ENCODE measurements around the gene DTNBP1. TPM values are rescaled to one million over a fixed set of nuclear protein-coding genes. Genes with fewer than 3 reads are reported as not detected.

DTNBP1 gene
- total and polyA plus RNA-seq, 7 experiments from 2014 or later = 19.8 to 40.0 (median 27.4) TPM

- no peak overlapping the region for H3K4me3 Mint-ChIP-seq
- POLR2A ChIA-PET = no interaction called here
- CTCF ChIA-PET = no interaction called here
- no peaks in the 10 kb centered on the region for H3K27me3 ChIP-seq (ENCODE audit: control insufficient read depth in 2 of 2, insufficient read depth in 2 of 2, low read length in 2 of 2)
- no peak overlapping the region for H3K4me3 ChIP-seq (ENCODE audit: low read length)
- no peaks in the 10 kb centered on the region for H3K36me3 ChIP-seq (ENCODE audit: control insufficient read depth in 2 of 3, insufficient read depth in 3 of 3, low read length in 3 of 3)
- no peak overlapping the region for H3K27ac Mint-ChIP-seq
- intact Hi-C loops (cut with micrococcal nuclease) = no loop called here
- no peaks in the 10 kb centered on the region for H3K4me1 ChIP-seq (ENCODE audit: control insufficient read depth in 2 of 2, insufficient read depth in 2 of 2, low read length in 2 of 2)
- H3K9me3 Mint-ChIP-seq = peaks cover 0 to 6% (median 0%) of the 10 kb centered on the region in 11 donors
- no peaks in the 10 kb centered on the region for H3K27me3 Mint-ChIP-seq
- H3K4me1 Mint-ChIP-seq = peaks cover 0 to 21% (median 11%) of the 10 kb centered on the region in 7 donors
- peak; percentile 26 for ATAC-seq
- H3K9me3 ChIP-seq (ENCODE audit: control insufficient read depth in 2 of 3, low read length in 3 of 3) = no peaks in the 10 kb centered on the region
- peaks cover 4 to 34% (median 29%) of the 10 kb centered on the region in 5 donors for H3K36me3 Mint-ChIP-seq
- no peak for DNase-seq
- no peak overlapping the region for H3K27ac ChIP-seq (ENCODE audit: low read depth, low read length)
Measured at GRCh38 chr6:15580326-15580725, 82.5 kb downstream of the DTNBP1 start.

GRCh38 chr6:15578716-15579391, 84.0 kb downstream of the DTNBP1 start:
- peaks cover 0 to 23% (median 19%) of the 10 kb centered on the region in 7 donors for H3K4me1 Mint-ChIP-seq
- H3K9me3 ChIP-seq (ENCODE audit: control insufficient read depth in 2 of 3, low read length in 3 of 3) = no peaks in the 10 kb centered on the region
- H3K4me3 Mint-ChIP-seq = no peak overlapping the region
- ChIA-PET CTCF (no interaction called here), POLR2A (no interaction called here)
- no peak overlapping the region for H3K27ac Mint-ChIP-seq
- intact Hi-C loops (cut with micrococcal nuclease) = no loop called here
- peaks cover 0 to 6% (median 0%) of the 10 kb centered on the region in 11 donors for H3K9me3 Mint-ChIP-seq
- ATAC-seq = no peak
- no peaks in the 10 kb centered on the region for H3K27me3 Mint-ChIP-seq
- H3K27me3 ChIP-seq (ENCODE audit: control insufficient read depth in 2 of 2, insufficient read depth in 2 of 2, low read length in 2 of 2) = no peaks in the 10 kb centered on the region
- H3K36me3 ChIP-seq (ENCODE audit: control insufficient read depth in 2 of 3, insufficient read depth in 3 of 3, low read length in 3 of 3) = peaks cover 0 to 3% (median 0%) of the 10 kb centered on the region in 3 experiments
- no peak overlapping the region for H3K27ac ChIP-seq (ENCODE audit: low read depth, low read length)
- no peak for DNase-seq
- no peak overlapping the region for H3K4me3 ChIP-seq (ENCODE audit: low read length)
- H3K4me1 ChIP-seq (ENCODE audit: control insufficient read depth in 2 of 2, insufficient read depth in 2 of 2, low read length in 2 of 2) = no peaks in the 10 kb centered on the region
- peaks cover 4 to 45% (median 36%) of the 10 kb centered on the region in 5 donors for H3K36me3 Mint-ChIP-seq

- H3K27me3 Mint-ChIP-seq = no peaks in the 10 kb centered on the region
- no peak overlapping the region for H3K4me3 Mint-ChIP-seq
- ATAC-seq = no peak
- no peak overlapping the region for H3K27ac Mint-ChIP-seq
- no peaks in the 10 kb centered on the region for H3K9me3 ChIP-seq (ENCODE audit: control insufficient read depth in 2 of 3, low read length in 3 of 3)
- peaks cover 0 to 23% (median 19%) of the 10 kb centered on the region in 7 donors for H3K4me1 Mint-ChIP-seq
- no peaks in the 10 kb centered on the region for H3K27me3 ChIP-seq (ENCODE audit: control insufficient read depth in 2 of 2, insufficient read depth in 2 of 2, low read length in 2 of 2)
- intact Hi-C loops (cut with micrococcal nuclease) = no loop called here
- no peak overlapping the region for H3K27ac ChIP-seq (ENCODE audit: low read depth, low read length)
- peaks cover 4 to 46% (median 36%) of the 10 kb centered on the region in 5 donors for H3K36me3 Mint-ChIP-seq
- H3K4me1 ChIP-seq (ENCODE audit: control insufficient read depth in 2 of 2, insufficient read depth in 2 of 2, low read length in 2 of 2) = no peaks in the 10 kb centered on the region
- no peak for DNase-seq
- ChIA-PET POLR2A (no interaction called here), CTCF (no interaction called here)
- H3K36me3 ChIP-seq (ENCODE audit: control insufficient read depth in 2 of 3, insufficient read depth in 3 of 3, low read length in 3 of 3) = peaks cover 0 to 3% (median 0%) of the 10 kb centered on the region in 3 experiments
- H3K9me3 Mint-ChIP-seq = peaks cover 0 to 6% (median 0%) of the 10 kb centered on the region in 11 donors
- H3K4me3 ChIP-seq (ENCODE audit: low read length) = no peak overlapping the region
Measured at GRCh38 chr6:15577550-15578171, 85.2 kb downstream of the DTNBP1 start.

GRCh38 chr6:15577106-15577505, 85.7 kb downstream of the DTNBP1 start:
- no peak overlapping the region for H3K27ac ChIP-seq (ENCODE audit: low read depth, low read length)
- Mint-ChIP-seq H3K4me1 (peaks cover 0 to 23% (median 19%) of the 10 kb centered on the region in 7 donors), H3K27me3 (no peaks in the 10 kb centered on the region), H3K36me3 (peaks cover 4 to 51% (median 36%) of the 10 kb centered on the region in 5 donors), H3K9me3 (peaks cover 0 to 6% (median 0%) of the 10 kb centered on the region in 11 donors), H3K4me3 (no peak overlapping the region), H3K27ac (peak overlapping the region in 1 of 9 donors; percentile 23)
- ChIA-PET POLR2A (no interaction called here), CTCF (no interaction called here)
- H3K36me3 ChIP-seq (ENCODE audit: control insufficient read depth in 2 of 3, insufficient read depth in 3 of 3, low read length in 3 of 3) = peaks cover 0 to 3% (median 0%) of the 10 kb centered on the region in 3 experiments
- DNase-seq (no peak), ATAC-seq (no peak)
- intact Hi-C loops (cut with micrococcal nuclease) = no loop called here
- H3K4me3 ChIP-seq (ENCODE audit: low read length) = no peak overlapping the region
- H3K4me1 ChIP-seq (ENCODE audit: control insufficient read depth in 2 of 2, insufficient read depth in 2 of 2, low read length in 2 of 2) = no peaks in the 10 kb centered on the region
- no peaks in the 10 kb centered on the region for H3K9me3 ChIP-seq (ENCODE audit: control insufficient read depth in 2 of 3, low read length in 3 of 3)
- no peaks in the 10 kb centered on the region for H3K27me3 ChIP-seq (ENCODE audit: control insufficient read depth in 2 of 2, insufficient read depth in 2 of 2, low read length in 2 of 2)

- peaks cover 0 to 29% (median 19%) of the 10 kb centered on the region in 7 donors for H3K4me1 Mint-ChIP-seq
- Histone ChIP-seq H3K36me3 (ENCODE audit: control insufficient read depth in 2 of 3, insufficient read depth in 3 of 3, low read length in 3 of 3) (peaks cover 0 to 3% (median 0%) of the 10 kb centered on the region in 3 experiments), H3K27ac (ENCODE audit: low read depth, low read length) (no peak overlapping the region), H3K9me3 (ENCODE audit: control insufficient read depth in 2 of 3, low read length in 3 of 3) (no peaks in the 10 kb centered on the region), H3K4me3 (ENCODE audit: low read length) (no peak overlapping the region), H3K4me1 (ENCODE audit: control insufficient read depth in 2 of 2, insufficient read depth in 2 of 2, low read length in 2 of 2) (no peaks in the 10 kb centered on the region), H3K27me3 (ENCODE audit: control insufficient read depth in 2 of 2, insufficient read depth in 2 of 2, low read length in 2 of 2) (no peaks in the 10 kb centered on the region)
- no peak for DNase-seq
- intact Hi-C loops (cut with micrococcal nuclease) = no loop called here
- CTCF ChIA-PET = no interaction called here
- ATAC-seq = no peak
- H3K4me3 Mint-ChIP-seq = no peak overlapping the region
- H3K9me3 Mint-ChIP-seq = peaks cover 0 to 6% (median 0%) of the 10 kb centered on the region in 11 donors
- H3K27me3 Mint-ChIP-seq = no peaks in the 10 kb centered on the region
- H3K36me3 Mint-ChIP-seq = peaks cover 5 to 53% (median 42%) of the 10 kb centered on the region in 5 donors
- no peak overlapping the region for H3K27ac Mint-ChIP-seq
- POLR2A ChIA-PET = no interaction called here
Measured at GRCh38 chr6:15575357-15576033, 87.3 kb downstream of the DTNBP1 start.

- Histone ChIP-seq H3K36me3 (ENCODE audit: control insufficient read depth in 2 of 3, insufficient read depth in 3 of 3, low read length in 3 of 3) (peaks cover 0 to 3% (median 0%) of the 10 kb centered on the region in 3 experiments), H3K9me3 (ENCODE audit: control insufficient read depth in 2 of 3, low read length in 3 of 3) (no peaks in the 10 kb centered on the region), H3K4me1 (ENCODE audit: control insufficient read depth in 2 of 2, insufficient read depth in 2 of 2, low read length in 2 of 2) (no peaks in the 10 kb centered on the region), H3K27me3 (ENCODE audit: control insufficient read depth in 2 of 2, insufficient read depth in 2 of 2, low read length in 2 of 2) (no peaks in the 10 kb centered on the region), H3K27ac (ENCODE audit: low read depth, low read length) (no peak overlapping the region), H3K4me3 (ENCODE audit: low read length) (no peak overlapping the region)
- Mint-ChIP-seq H3K4me1 (peaks cover 0 to 32% (median 19%) of the 10 kb centered on the region in 7 donors), H3K9me3 (peaks cover 0 to 6% (median 0%) of the 10 kb centered on the region in 11 donors), H3K27me3 (no peaks in the 10 kb centered on the region), H3K27ac (no peak overlapping the region), H3K36me3 (peaks cover 6 to 52% (median 47%) of the 10 kb centered on the region in 5 donors), H3K4me3 (no peak overlapping the region)
- intact Hi-C loops (cut with micrococcal nuclease) = no loop called here
- CTCF ChIA-PET = no interaction called here
- POLR2A ChIA-PET = no interaction called here
- no peak for ATAC-seq
- DNase-seq = no peak
Measured at GRCh38 chr6:15574486-15574885, 88.3 kb downstream of the DTNBP1 start.
